Measurements from ENCODE around the gene ISL1. TPM values are rescaled to one million over a fixed set of nuclear protein-coding genes. Genes with fewer than 3 reads are reported as not detected.

The ISL1 gene
- total RNA-seq, 1 donor from 2014 or later = 0.29 TPM

GRCh38 chr5:51439232-51439631 is 56.0 kb downstream of the ISL1 start:
- no peak for DNase-seq (ENCODE audit: low spot score)
